ENCODE measurements around the gene TOR2A.
"Not testable (repeated sequence)": the region's sequence is repeated elsewhere in the genome, so short reads cannot be mapped to it uniquely, and the experiment has no call there.

TOR2A gene

DNA sequence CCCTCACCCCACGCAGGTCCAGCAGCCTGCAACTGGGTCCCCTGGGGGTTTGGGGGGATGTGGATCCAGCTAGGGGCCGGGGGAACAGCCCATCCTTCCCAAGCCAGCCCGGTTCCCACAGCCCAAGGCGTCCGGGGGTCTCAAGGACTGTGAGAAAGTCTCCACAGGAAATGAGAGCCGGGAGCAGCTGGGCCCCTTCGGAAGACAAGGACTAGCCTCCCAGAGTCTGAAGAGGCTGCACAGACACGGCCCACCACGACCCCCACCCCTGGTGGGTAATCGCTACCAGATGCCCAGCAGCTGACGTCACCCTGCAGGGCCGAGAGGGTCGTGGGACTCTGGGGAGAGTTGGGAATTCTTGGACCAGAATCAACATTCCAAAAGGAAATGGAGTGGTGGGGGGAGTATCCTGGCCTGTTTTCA is 32.8 kb upstream of the TOR2A start:
- DNase-seq, result no peak

GRCh38 chr9:127767410-127767809 is 32.3 kb upstream of the TOR2A start:
- no peak for DNase-seq

DNA sequence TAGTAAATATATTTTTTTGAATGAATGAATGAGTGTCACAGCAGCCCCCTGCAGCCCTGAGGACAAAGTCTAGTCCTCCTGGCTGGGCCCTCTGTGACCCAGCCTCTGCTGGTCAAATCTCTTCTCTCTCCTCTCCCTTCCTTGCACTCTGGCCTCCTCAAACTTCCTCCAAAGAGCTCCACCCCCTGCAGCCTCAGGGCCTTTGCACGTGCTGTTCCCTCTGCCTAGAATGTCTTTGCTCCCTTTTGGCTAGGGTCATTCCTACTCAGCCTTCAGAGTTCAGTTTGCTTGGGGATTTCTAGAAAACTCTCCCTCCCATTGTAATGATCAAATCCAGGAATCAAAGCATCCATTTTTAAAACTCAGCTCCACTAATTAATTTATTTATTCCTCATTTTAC is 30.3 kb upstream of the TOR2A start:
- no peak for DNase-seq

DNA sequence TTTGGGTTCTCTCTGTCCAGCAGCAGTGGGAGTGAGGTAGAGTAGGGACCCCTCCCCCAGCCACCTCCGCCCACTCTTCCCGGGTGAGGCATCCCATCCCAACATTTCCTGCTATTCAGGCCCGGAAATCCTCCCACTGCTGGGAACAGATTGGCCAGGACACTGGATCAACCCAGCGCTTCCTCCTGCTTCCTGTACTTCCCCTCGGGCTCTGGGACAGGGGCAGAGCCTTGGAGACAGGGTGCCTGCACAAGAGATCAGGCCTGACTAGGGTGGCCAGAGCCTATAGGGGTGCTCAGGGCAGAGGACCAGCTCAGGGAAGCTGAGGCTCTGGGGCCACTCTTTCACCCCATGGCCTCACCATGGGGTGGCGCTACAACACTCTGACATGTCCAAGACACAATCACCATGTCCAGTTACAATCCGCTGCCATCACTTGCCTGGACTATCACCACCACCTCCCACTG is 28.9 kb upstream of the TOR2A start:
- DNase-seq, result no peak

DNA sequence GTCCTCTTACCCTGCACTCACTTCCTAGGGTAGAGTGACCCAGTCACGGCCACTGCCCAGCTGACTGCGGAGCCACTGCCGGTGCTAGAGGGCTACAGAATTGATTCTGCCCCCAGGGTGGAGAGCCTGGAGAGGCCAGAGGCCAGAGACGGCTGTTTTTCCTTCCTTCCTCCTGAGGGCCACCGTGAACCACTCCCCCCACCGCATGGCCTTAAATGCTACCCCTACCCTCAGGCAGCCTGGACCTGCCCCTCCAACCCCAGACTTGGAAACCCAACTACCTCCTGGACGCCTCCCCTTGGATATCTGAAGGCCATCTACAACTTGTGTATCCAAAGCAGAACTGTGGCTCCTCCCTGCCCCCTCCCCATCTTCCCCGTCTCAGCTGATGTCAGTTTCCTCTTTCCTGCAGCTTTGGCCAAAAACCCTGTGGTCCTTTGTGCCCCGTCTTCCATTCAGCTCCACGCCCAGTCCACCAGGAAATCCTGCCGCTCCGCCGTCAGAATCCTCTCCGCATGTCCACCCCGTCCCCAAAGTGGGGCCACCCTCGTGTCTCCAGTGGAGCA is 27.1 kb upstream of the TOR2A start:
- no peak for DNase-seq

DNA sequence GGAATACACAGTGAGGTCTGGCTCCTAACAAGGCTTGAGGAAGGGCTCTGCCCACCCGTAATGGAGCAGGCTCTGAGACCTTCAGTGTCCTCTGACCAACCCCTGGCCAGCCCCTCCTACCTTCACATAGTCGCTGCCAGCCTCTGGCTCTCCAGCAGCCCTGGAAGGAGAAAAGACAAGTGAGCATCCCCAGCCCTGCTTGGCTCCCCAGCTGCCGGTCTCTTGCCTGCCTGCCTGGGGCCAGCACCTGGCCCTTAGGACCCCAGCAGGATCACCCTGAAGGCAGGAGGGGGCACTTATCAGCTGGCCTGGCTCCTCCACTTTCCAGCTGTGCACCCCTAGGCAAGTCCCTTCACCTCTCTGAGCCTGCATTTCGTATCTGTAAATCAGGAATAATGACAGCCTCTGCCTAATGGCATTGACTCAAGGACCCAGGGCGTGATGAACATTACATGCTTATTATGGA is 26.4 kb upstream of the TOR2A start:
- no peak for DNase-seq

- DNase-seq, result no peak
These were observed 26.0 kb upstream of the TOR2A start for GRCh38 chr9:127761061-127761460.

- DNase-seq, result no peak
These were observed 23.7 kb upstream of the TOR2A start for GRCh38 chr9:127758843-127759242.

DNA sequence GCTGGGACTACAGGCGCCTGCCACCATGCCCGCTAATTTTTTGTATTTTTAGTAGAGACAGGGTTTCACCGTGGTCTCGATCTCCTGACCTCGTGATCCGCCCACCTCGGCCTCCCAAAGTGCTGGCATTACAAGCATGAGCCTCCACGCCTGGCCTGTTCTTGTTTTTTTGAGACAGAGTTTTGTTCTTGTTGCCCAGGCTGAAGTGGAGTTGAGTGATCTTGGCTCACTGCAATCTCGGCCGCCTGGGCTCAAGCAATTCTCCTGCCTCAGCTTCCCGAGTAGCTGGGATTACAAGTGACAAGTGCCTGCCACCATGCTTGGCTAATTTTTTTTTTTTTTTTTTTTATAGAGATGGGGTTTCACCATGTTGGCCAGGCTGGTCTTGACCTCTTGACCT is 21.7 kb upstream of the TOR2A start:
- DNase-seq, result not testable (repeated sequence)

DNA sequence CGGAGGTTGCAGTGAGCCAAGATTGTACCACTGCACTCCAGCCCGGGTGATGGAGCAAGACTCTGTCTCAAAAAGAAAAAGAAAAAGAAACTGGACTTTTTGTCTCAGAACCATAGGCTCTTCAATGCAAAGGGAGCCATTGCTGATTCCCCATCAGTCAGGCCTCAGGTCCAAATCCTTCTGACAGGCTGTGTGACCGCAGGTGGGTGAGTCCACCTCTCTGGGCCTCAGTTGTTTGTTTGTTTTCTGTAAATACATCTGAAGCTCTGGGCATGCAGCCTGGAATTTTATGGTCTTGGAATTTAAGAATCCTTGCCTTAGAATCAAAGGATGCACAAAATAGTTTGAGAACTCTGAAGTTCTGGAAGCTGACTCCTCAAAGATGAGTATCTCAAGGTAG is 21.1 kb upstream of the TOR2A start:
- no peak for DNase-seq

- no peak for DNase-seq
These were observed 20.3 kb upstream of the TOR2A start for GRCh38 chr9:127755061-127756060.

- DNase-seq, result no peak
These were observed 19.3 kb upstream of the TOR2A start for GRCh38 chr9:127754099-127755060.

GRCh38 chr9:127753622-127754021 is 18.5 kb upstream of the TOR2A start:
- no peak for DNase-seq

DNA sequence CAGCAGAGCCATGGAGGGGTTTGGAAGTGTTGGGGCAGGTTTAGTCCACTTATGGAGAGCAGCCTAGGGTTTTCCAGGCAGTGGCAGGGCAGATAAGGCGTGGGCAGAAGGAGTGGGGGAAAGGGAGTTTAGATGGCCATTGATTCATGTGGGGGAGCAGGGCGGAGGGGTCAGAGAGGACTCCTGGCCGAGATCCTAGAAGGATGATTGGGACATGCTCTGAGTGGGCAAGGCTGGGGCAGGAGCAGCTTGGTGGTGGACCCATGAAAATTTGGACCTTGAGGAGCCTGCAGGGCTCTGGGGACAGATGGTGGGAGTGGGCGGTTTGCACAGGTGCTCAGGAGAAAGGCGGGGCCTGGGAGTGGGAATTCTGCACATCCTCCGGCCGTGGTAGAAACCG is 18.1 kb upstream of the TOR2A start:
- DNase-seq, result no peak

DNA sequence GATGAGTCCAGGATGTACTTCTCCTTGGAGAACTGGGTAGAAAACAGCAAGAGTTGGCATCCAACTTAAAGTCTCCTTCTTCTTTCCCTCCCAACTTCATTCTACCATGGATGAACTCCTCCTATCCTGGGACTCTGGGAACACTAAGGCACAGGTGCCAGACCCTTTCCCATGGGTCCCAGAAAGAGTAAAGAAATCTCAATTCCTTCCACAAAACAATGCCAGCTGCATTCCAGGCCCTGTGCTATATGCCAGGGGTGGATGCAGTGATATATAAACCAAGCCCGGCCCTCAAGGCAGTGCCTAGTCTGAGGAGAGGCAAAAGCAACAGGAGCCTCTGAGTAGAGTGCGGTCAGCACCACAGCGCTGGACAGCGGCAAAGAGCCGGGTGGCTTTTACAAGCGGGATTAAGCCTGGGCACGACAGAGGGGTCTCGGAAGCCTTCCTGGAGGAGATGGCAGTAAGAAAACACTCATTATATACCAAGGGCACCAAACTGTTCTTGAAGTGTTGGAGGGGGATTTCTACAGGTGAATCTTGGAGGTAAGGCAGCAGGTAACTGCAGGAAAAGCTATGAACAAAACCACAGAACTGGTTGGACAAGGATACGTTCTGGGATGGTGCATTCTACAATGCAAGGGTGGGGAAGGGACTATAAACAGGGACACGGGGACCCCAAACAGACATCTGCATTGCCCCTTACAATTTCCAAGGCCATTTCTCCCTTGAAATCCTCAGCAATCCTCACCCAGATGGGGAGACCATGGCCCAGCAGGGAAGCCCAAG is 16.4 kb upstream of the TOR2A start:
- no peak for DNase-seq

DNA sequence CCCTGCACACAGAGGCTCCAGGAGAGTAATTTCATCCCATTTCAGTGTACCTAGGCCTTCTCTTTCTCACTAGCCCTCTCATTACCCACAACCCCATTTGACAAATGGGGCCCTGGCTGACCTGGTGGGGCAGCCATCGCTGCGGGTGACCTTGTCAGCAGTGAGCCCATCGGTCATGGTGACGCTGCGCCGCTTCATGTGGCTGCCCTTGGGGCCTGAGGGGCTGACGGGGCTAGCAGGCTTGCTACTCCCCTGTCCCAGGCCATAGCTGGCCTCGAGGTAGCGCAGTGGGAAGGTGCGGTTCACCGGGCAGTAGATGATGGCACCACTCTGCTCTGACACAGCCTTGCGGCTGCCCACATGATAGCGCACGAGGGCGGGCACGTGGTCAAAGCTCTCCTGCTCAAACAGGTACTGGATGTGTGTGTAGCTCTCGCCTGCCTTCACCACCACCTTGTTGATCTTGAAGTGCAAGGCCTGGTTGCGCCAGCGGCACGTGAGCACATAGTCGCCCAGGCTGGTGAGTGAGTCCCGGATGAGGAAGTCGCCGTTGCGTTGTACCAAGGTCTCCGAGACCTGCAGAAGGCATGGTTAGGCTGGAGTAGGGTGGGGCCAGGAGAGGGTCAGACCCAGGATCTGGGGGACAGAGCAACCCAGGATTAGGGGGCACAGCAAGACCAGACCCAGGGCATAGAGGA is 14.1 kb upstream of the TOR2A start:
- DNase-seq, result no peak

GRCh38 chr9:127746959-127747569 is 12.0 kb upstream of the TOR2A start:
- no peak for DNase-seq

DNA sequence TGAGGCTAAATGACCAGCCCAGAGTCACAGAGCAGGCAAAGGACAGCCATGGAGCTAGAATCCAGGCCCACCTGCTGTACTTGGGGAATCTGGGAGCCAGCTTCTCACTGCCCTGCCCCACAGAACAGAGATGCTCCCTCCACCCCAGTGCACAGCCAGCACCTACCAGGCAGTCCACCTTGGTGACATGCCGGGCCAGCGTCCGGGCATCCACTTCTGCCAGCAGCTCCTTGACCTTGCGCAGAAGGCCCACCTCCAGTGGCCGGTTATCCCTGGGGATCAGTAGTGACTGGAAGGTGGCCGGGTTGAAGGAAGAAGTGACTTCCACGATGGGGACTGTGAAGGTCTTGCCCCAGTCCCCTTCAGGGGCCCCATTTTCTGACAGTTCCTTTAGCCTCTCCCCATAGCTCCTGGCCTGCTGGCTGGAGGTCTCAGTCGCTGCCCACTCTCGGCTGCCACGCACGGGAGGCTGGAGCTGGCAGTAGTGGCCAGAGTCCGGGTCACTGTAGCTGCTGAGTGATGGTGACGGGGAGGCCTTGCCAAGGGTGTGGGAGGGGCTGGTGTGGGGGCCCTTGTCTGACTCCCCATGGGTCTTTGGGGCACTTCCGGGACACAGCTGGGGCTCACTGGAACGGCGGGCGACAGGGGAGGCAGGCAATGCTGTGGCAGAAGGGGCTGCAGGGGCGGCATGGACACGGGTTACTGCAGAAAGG is 9.5 kb upstream of the TOR2A start:
- no peak for DNase-seq

GRCh38 chr9:127742435-127743088 is 7.5 kb upstream of the TOR2A start:
- no peak for DNase-seq

All from NCI-H2107 (cell line).